ENCODE data around the gene FN1.
"Not testable (repeated sequence)": the region's sequence is repeated elsewhere in the genome, so short reads cannot be mapped to it uniquely, and the experiment has no call there.

Gene FN1

GRCh38 chr2:215421859-215422461, 13.9 kb downstream of the FN1 start:
- DNase-seq = no peak

- DNase-seq = no peak
Measured at GRCh38 chr2:215420471-215420935, 15.4 kb downstream of the FN1 start.

GRCh38 chr2:215419769-215420470, 15.9 kb downstream of the FN1 start:
- no peak for DNase-seq

- DNase-seq = no peak
Measured at GRCh38 chr2:215419113-215419512, 16.8 kb downstream of the FN1 start.

- DNase-seq = no peak
Measured at GRCh38 chr2:215418064-215418963, 17.6 kb downstream of the FN1 start.

GRCh38 chr2:215417400-215417951, 18.4 kb downstream of the FN1 start:
- no peak for DNase-seq

GRCh38 chr2:215416656-215417055, 19.2 kb downstream of the FN1 start:
- DNase-seq = no peak

- no peak for DNase-seq
Measured at GRCh38 chr2:215415820-215416577, 19.9 kb downstream of the FN1 start.

- no peak for DNase-seq
Measured at GRCh38 chr2:215415218-215415617, 20.6 kb downstream of the FN1 start.

GRCh38 chr2:215414674-215415073, 21.2 kb downstream of the FN1 start:
- DNase-seq = no peak

GRCh38 chr2:215413974-215414373, 21.9 kb downstream of the FN1 start:
- DNase-seq = no peak

- no peak for DNase-seq
Measured at GRCh38 chr2:215413484-215413777, 22.4 kb downstream of the FN1 start.

- DNase-seq = no peak
Measured at GRCh38 chr2:215411941-215412743, 23.7 kb downstream of the FN1 start.

GRCh38 chr2:215410932-215411285, 25.0 kb downstream of the FN1 start:
- no peak for DNase-seq

- not testable (repeated sequence) for DNase-seq
Measured at GRCh38 chr2:215410181-215410931, 25.5 kb downstream of the FN1 start.

GRCh38 chr2:215409331-215410127, 26.3 kb downstream of the FN1 start:
- DNase-seq = no peak

GRCh38 chr2:215408441-215408840, 27.4 kb downstream of the FN1 start:
- not testable (repeated sequence) for DNase-seq

- DNase-seq = no peak
Measured at GRCh38 chr2:215407590-215408264, 28.1 kb downstream of the FN1 start.

GRCh38 chr2:215407061-215407460, 28.8 kb downstream of the FN1 start:
- no peak for DNase-seq

Measured in femur (tissue), 1 donor.